T-helper 2 cell treated with Interferon-gamma antibody and Interleukin-4, amounts not matched to agents 5 μg/mL and 100 μg/mL, for 36 hours (primary cell): ENCODE data around the gene TMEM198.

ENCODE experiments used
- DNase-seq: peaks from one replicate; pipeline ENCODE4 v3.0.0; 2021; ENCODE audit warnings: low spot score
- H3K27ac Mint-ChIP-seq: one replicate; pipeline ENCODE4 v1.8.0; 2021; ENCODE audit warnings: mild to moderate bottlenecking, mixed read lengths
- H3K27me3 Mint-ChIP-seq: one replicate; pipeline ENCODE4 v1.8.0; 2021; ENCODE audit warnings: low read depth, mixed read lengths
- H3K36me3 Mint-ChIP-seq: one replicate; pipeline ENCODE4 v1.8.0; 2021; ENCODE audit warnings: low read depth, mixed read lengths
- H3K4me1 Mint-ChIP-seq: one replicate; pipeline ENCODE4 v1.8.0; 2021; ENCODE audit warnings: low read depth, mixed read lengths
- H3K4me3 Mint-ChIP-seq: one replicate; pipeline ENCODE4 v1.8.0; 2022; ENCODE audit warnings: mild to moderate bottlenecking, moderate library complexity, mixed read lengths
- H3K9me3 Mint-ChIP-seq: one replicate; pipeline ENCODE4 v1.8.0; 2021; ENCODE audit warnings: mixed read lengths

Gene TMEM198, protein sequence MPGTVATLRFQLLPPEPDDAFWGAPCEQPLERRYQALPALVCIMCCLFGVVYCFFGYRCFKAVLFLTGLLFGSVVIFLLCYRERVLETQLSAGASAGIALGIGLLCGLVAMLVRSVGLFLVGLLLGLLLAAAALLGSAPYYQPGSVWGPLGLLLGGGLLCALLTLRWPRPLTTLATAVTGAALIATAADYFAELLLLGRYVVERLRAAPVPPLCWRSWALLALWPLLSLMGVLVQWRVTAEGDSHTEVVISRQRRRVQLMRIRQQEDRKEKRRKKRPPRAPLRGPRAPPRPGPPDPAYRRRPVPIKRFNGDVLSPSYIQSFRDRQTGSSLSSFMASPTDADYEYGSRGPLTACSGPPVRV

DNA sequence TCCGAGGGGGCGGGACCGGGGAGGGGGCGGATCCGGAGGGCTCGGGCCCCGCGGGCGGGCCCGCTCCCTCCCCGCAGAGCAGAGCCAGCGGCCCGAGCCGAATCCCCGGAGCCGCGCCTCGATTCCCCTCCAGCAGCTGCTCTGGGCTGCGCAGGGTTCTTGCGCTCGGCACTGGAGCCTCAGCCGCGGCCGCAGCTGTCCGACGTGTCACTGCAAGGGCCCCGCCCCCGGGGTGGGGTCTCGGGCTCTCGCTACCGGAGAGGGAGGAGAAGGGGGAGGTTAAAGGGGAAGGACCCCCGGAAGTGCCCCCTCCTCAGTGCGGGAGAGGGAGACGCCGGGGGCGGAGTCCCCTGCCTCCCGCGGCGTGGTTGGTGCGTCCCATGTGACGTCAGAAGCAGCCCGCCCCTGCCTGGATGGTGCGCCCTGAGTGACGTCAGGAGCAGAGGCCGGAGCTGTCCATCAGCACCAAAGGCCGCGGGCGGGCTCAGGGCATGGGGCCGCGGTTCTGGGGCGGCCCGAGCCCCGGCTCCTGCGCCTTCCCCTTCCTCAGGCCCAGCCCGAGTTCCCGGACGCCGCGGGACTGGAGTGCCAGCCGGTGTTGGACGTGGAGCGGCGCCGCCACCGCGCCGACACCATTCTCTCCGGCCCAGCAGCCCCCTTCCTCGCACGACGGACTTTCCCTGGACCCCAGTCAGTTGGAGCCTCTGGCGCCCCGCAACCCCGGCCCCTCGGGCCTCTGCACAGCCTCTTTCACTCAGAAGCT lies at the start of gene TMEM198, which contains the start of gene CHPF:
Gene TMEM198 (plus strand): TSS at position 433 of the 763 bp plus-strand sequence. CDS start 700 bp downstream, outside the sequence.
Gene CHPF (minus strand): TSS at position 214 of the 763 bp plus-strand sequence. CDS start 271 bp downstream, outside the sequence.
- H3K9me3 Mint-ChIP-seq: no peaks in the 10 kb centered on the region
- peaks cover 5% of the 10 kb centered on the region for H3K36me3 Mint-ChIP-seq
- H3K27me3 Mint-ChIP-seq: peaks cover 22% of the 10 kb centered on the region
- H3K4me3 Mint-ChIP-seq: peak within 1 kb of the TSS; percentile 83
- peak; percentile 96 for DNase-seq
- peak within 1 kb of the TSS; percentile 80 for H3K27ac Mint-ChIP-seq
- H3K4me1 Mint-ChIP-seq: peaks cover 15% of the 10 kb centered on the region

DNA sequence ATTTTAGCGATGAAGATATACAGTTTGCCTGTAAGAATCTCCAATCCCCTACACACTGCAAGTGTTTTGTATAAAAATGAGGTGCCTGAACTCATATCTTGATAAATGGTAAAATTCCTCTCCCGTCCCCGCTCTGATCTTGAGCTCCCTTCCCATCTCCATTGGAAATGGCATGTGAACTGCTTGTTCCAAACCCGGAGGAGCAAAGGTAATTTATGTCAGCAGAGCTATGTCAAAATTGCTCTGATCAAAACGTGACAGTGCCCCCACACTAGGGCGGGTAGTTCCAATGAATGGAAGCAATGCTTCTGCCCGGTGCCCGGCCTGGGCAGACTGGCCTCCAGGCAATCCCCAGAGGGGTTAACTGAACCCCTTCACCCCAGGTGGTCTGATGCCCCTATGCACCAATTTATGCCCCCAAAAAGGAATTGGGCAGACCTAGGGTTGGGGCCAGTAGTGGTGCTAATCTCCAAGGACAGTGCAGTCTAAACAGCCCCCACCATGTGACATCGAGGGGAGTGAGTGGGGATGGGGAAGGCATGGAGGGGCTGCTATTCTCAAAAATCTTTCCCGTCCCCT lies 48.8 kb upstream of the TMEM198 start:
- Mint-ChIP-seq H3K27ac (no peak overlapping the region), H3K4me3 (no peak overlapping the region), H3K9me3 (no peaks in the 10 kb centered on the region), H3K36me3 (peaks cover 1% of the 10 kb centered on the region), H3K27me3 (peaks cover 47% of the 10 kb centered on the region), H3K4me1 (peaks cover 21% of the 10 kb centered on the region)
- no peak for DNase-seq

DNA sequence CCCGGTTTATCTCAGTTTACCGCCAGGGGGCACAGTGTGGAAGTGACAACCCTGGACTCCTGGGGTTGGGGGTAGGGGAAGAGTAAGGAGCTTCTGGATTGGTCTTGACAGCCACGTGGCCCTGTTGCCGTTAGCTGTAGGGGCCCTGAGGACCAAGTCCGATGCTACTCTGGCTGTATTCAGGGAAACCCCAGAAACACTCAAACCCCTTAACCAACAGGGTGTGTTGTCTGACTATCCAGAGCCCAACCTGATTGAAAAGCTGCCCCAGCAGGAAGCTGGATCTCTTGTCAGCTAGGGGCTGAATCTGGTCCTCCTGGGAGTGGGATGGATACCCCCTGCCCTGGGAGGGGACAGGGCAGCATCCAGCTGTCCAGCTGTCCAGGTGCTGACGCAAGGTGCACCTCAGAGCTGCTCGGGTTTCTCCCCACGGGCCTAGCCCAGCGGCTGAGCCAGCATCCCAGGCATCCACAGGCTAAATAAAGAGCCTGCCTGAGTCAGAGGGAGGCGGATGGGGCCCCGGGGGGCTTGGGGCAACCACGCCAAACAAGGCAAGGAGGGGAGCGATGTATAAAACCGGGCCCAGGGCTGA lies 48.2 kb upstream of the TMEM198 start:
- Mint-ChIP-seq H3K36me3 (peaks cover 1% of the 10 kb centered on the region), H3K4me1 (peaks cover 24% of the 10 kb centered on the region), H3K9me3 (no peaks in the 10 kb centered on the region), H3K27ac (no peak overlapping the region), H3K4me3 (no peak overlapping the region), H3K27me3 (peaks cover 47% of the 10 kb centered on the region)
- peak; percentile 36 for DNase-seq

DNA sequence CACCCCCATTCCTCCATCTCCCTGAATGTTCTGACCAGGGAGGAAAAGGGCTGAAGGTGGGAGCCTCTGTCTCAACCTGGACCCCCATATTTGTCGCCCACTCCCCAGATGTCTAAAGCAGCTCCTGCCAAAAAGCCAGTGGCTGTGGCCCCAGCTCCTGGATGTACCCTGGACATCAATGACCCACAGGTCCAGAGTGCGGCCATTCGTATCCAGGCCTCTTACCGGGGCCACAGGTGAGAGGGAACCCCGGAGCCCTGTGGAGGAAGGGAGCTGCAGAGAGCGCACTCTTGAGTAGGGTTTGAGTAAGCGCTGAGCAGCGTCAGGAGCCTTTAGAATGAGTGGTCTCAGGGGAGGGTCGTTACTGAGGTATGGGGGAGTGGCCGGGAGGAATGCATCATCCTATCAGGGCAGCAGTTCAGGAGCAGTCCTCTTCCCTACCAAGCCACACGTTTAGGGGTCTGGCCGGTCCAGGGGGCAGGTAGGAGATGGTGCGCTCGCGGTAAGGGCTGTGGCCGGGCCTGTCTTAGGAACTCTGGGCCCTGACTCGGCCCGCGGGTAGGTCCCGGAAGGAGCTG lies 47.5 kb upstream of the TMEM198 start:
- no peak for DNase-seq
- Mint-ChIP-seq H3K4me1 (peaks cover 26% of the 10 kb centered on the region), H3K4me3 (peak overlapping the region; percentile 33), H3K9me3 (no peaks in the 10 kb centered on the region), H3K36me3 (peaks cover 5% of the 10 kb centered on the region), H3K27me3 (peaks cover 47% of the 10 kb centered on the region), H3K27ac (no peak overlapping the region)

DNA sequence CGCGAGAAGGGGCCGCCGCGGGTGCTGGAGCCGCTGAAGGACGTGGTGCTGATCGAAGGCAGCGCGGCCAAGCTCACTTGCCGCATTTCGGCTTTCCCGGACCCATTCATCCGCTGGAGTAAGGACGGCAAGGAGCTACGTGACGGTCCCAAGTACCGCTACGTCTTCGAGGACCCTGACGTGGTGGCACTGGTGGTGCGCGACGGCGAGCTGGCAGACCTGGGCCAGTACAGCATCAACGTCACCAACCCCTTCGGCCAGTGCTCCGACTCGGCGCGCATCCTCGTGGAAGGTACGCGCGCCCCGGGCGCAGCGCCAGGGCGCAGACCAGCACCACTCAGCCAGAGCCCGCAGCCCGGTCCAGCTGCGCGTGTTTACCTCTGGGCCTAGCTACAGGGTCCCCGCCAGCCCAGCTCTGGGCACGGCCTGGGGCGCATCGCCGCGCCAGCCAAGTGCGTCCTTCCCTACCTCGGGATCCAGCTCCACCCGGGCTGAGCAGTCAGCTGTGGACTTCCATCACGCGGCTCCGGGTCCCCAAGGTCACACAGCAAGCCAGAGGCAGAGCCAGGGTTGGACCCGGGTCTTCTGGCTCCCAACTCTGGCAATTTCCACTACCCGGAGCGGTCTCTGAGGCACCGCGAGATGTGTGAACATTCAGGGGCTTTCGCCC lies 46.9 kb upstream of the TMEM198 start:
- Mint-ChIP-seq H3K4me3 (peak overlapping the region; percentile 94), H3K9me3 (no peaks in the 10 kb centered on the region), H3K27ac (no peak overlapping the region), H3K36me3 (peaks cover 5% of the 10 kb centered on the region), H3K27me3 (peaks cover 47% of the 10 kb centered on the region), H3K4me1 (peaks cover 29% of the 10 kb centered on the region)
- DNase-seq: no peak

DNA sequence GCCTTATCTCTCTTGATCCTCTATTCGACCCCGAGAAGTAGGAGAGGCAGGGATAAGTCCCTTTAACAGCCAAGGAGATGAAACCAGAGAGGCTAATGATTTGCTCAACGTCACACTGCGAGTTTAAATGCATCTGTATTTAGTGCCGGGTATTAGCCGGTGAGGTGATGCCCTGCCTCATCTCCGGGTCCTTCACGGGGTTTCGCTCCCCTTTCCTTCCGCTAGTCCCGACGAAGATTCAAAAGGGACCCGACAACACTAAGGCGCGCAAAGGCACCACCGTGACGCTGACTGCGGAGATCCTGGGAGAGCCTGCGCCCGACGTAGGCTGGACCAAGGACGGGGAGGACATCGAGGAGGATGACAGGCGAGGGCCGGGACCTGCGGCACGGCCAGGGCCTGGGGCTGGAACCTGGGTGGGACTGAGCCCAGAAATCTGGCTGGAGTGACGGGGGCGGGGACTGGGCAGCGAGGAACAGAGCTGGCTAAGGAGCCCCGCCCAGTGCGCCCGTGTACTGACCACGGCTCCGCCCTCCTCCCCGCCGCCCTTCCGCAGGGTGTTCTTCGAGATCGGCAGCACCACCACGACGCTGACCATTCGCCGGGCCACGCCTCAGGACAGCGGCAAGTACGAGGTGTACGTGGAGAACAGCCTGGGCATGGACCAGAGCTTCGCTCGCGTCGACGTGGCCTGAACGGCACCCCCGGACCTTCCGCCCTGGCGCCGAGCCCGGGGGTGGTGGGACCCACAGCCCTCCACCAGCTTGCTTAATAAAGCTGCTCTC lies 46.1 kb upstream of the TMEM198 start:
- Mint-ChIP-seq H3K27me3 (peaks cover 47% of the 10 kb centered on the region), H3K36me3 (peaks cover 5% of the 10 kb centered on the region), H3K9me3 (no peaks in the 10 kb centered on the region), H3K4me3 (peak overlapping the region; percentile 94), H3K27ac (no peak overlapping the region), H3K4me1 (peaks cover 32% of the 10 kb centered on the region)
- peak; percentile 58 for DNase-seq

DNA sequence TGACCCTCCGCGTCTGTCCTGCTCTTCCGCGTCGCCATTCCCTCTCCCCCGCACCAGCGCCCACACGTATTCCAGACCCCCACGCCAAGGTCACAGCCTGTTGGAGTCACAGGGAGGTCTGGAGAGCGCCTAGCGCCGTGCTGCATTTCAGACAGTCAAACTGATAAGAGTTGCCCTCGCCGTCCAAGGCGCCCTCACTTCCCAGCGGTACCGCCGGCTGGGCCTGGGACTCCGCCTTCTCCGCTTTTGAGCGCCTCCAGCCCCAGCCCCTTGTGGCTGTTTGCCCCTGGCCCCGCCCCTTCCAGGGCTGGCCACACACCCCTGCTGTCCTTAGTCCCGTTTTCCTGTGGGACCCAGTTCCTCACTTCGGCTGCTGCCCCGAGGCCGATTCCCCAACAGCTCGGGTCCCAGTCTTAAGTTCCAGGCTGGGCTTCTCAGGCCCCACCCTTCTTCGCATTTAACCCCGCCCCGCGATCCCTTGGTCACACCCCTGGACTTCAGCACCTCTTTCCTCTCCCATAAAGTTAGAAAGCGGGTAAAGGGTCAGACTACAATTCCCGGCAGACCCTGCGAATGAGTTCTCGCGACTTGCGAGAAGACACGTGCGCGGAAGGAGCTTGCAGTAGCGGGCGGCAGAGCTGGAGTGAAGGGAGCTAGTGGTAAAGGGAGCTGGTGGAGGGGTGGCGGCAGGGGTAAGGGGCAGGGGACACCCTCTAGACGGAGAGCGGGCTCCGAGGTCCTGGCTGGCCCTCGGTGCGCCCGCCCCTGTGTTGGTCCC lies 45.4 kb upstream of the TMEM198 start, which contains the start of gene GMPPA:
Gene GMPPA (plus strand): TSS at position 612 of the 778 bp plus-strand sequence. CDS start 1,085 bp downstream, outside the sequence.
- H3K9me3 Mint-ChIP-seq: no peaks in the 10 kb centered on the region
- H3K4me1 Mint-ChIP-seq: peaks cover 32% of the 10 kb centered on the region
- peaks cover 6% of the 10 kb centered on the region for H3K36me3 Mint-ChIP-seq
- peak within 1 kb of the TSS; percentile 94 for H3K4me3 Mint-ChIP-seq
- H3K27ac Mint-ChIP-seq: peak within 1 kb of the TSS; percentile 90
- DNase-seq: peak; percentile 94
- H3K27me3 Mint-ChIP-seq: peaks cover 43% of the 10 kb centered on the region

DNA sequence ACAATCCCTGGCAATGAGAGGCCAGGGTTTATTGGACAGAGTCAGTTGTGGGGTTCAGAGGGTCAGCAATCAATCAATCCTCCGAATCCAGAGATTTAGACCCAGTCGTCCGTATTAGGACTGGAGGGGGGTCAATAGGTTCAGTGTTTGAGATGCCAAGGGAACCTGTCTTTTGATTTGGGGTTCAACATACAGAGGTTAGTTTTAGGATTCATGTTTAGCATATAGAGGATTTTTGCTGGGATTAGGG lies 44.8 kb upstream of the TMEM198 start:
- peak overlapping the region; percentile 90 for H3K27ac Mint-ChIP-seq
- peaks cover 39% of the 10 kb centered on the region for H3K27me3 Mint-ChIP-seq

DNA sequence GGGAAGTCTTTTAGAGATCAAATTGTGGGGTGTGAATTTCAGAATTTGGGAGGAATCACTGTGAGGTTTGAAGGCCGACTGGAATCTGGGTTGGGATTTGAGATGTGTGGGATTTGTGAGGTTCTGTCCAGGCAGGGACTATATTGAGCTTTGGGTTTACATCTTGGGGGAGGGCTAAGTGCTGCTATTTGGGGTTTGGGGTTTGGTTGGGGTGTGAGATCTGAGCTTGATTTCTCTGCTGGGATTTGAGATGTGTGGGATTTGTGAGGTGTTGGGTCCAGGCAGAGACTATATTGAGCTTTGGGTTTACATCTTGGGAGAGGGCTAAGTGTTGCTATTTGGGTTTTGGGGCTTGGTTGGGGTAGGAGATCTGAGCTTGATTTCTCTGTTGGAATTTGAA lies 44.3 kb upstream of the TMEM198 start:
- Mint-ChIP-seq H3K9me3 (no peaks in the 10 kb centered on the region), H3K27me3 (peaks cover 34% of the 10 kb centered on the region), H3K36me3 (peaks cover 11% of the 10 kb centered on the region), H3K4me3 (peak overlapping the region; percentile 94), H3K4me1 (peaks cover 32% of the 10 kb centered on the region), H3K27ac (peak overlapping the region; percentile 90)
- no peak for DNase-seq

More for the DNA sequence above, 44.8 kb upstream of the TMEM198 start:
- Mint-ChIP-seq H3K4me1 (peaks cover 32% of the 10 kb centered on the region), H3K9me3 (no peaks in the 10 kb centered on the region), H3K36me3 (peaks cover 9% of the 10 kb centered on the region), H3K4me3 (peak overlapping the region; percentile 94)
- DNase-seq: no peak

DNA sequence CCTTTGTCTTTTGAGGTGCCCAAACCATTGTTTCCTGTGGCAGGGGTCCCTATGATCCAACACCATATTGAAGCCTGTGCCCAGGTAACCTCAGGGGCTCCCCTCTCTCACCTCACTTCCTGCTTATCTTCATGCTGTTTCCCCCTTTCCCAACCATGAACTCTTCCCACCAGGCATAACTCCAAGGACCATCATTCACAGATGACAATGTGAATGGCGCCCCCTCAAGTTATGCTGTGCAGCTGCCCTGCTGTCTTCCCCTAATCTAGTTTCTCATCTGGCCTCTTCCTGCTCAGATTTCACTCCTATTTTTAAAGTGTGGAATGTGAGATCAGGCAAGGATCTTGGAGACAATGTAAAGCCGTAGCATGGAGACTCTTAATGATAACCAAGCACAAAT lies 43.7 kb upstream of the TMEM198 start:
- no peaks in the 10 kb centered on the region for H3K9me3 Mint-ChIP-seq
- H3K27ac Mint-ChIP-seq: peak overlapping the region; percentile 32

DNA sequence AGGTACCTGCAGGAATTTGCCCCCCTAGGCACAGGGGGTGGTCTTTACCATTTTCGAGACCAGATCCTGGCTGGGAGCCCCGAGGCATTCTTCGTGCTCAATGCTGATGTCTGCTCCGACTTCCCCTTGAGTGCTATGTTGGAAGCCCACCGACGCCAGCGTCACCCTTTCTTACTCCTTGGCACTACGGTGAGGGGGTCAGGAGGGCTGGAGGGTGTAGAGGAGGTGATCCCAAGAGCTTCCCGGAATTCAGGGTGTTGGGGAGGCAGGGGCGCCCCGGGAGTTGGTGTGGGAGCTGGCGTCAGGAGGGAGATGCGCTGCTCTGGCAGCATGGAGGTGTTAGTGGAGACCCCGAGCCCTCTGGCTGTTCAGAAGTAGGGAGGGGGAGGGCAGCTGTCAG lies 42.0 kb upstream of the TMEM198 start:
- peaks cover 28% of the 10 kb centered on the region for H3K4me1 Mint-ChIP-seq
- H3K9me3 Mint-ChIP-seq: no peaks in the 10 kb centered on the region
- DNase-seq: no peak
- H3K36me3 Mint-ChIP-seq: peaks cover 14% of the 10 kb centered on the region
- H3K27me3 Mint-ChIP-seq: peaks cover 13% of the 10 kb centered on the region
- H3K4me3 Mint-ChIP-seq: no peak overlapping the region
- peak overlapping the region; percentile 8 for H3K27ac Mint-ChIP-seq

More for the DNA sequence above, 43.7 kb upstream of the TMEM198 start:
- Mint-ChIP-seq H3K36me3 (peaks cover 11% of the 10 kb centered on the region), H3K4me3 (peak overlapping the region; percentile 94), H3K4me1 (peaks cover 32% of the 10 kb centered on the region), H3K27me3 (peaks cover 29% of the 10 kb centered on the region)
- no peak for DNase-seq

DNA sequence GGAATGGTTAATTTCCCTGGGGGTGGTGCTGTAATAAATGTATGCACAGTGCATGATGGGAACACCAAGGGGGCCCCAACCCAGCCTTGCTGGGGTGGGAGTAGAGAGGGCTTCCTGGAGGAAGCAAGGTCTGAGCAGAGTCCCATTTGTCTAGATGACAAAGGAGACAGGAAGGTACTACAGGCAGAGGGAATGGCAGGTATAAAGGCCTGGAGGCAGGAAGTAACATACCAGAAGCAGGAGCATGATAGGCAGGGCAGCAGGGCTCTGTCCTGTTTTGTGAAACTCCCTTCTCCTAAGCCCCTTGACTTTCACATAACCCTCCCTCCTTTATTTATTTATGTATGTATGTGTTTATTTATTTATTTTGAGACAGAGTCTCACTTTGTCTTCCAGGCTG lies 41.2 kb upstream of the TMEM198 start:
- Mint-ChIP-seq H3K4me3 (no peak overlapping the region), H3K4me1 (peaks cover 24% of the 10 kb centered on the region), H3K27me3 (peaks cover 6% of the 10 kb centered on the region), H3K9me3 (no peaks in the 10 kb centered on the region), H3K36me3 (peaks cover 14% of the 10 kb centered on the region), H3K27ac (no peak overlapping the region)
- no peak for DNase-seq
